AG04449 (cell line): ENCODE results near the gene CDH13.

Source experiments
- CTCF ChIA-PET: fragments of 350-600 bp; formaldehyde crosslinking; extraction: SDS; loops from one replicate; lab custom pipeline; 2021; ENCODE audit warnings: antibody characterized with exemption; lab: Yijun Ruan, JAX
- POLR2A ChIA-PET: fragments of 400-600, 350-600 bp; formaldehyde crosslinking; extraction: SDS; loops from one replicate; lab custom pipeline; 2020; ENCODE audit warnings: antibody characterized with exemption, inconsistent platforms; lab: Yijun Ruan, JAX
- DNase-seq: peaks from one replicate; pipeline ENCODE4 v3.0.0-alpha.2; 2010; ENCODE audit warnings: low read depth, low spot score
- H3K4me3 ChIP-seq: 2 replicates; pipeline ENCODE4 v1.5.1; 2011; ENCODE audit warnings: low read depth, mild to moderate bottlenecking, control low read depth, low read length
- TF ChIP-seq, protein P1 (sequence below): IDR thresholded peaks from one replicate; pipeline ENCODE4 v1.5.1; 2011; ENCODE audit warnings: mild to moderate bottlenecking, moderate library complexity, low read length, control low read depth, inconsistent platforms; ENCODE audit not compliant: insufficient read depth; ENCODE audit errors: missing control alignments

Gene CDH13

GRCh38 chr16:83404261-83404660, 777.5 kb downstream of the CDH13 start:
- H3K4me3 ChIP-seq = no peak overlapping the region
- no peak for DNase-seq
- TF ChIP-seq, protein P1, sequence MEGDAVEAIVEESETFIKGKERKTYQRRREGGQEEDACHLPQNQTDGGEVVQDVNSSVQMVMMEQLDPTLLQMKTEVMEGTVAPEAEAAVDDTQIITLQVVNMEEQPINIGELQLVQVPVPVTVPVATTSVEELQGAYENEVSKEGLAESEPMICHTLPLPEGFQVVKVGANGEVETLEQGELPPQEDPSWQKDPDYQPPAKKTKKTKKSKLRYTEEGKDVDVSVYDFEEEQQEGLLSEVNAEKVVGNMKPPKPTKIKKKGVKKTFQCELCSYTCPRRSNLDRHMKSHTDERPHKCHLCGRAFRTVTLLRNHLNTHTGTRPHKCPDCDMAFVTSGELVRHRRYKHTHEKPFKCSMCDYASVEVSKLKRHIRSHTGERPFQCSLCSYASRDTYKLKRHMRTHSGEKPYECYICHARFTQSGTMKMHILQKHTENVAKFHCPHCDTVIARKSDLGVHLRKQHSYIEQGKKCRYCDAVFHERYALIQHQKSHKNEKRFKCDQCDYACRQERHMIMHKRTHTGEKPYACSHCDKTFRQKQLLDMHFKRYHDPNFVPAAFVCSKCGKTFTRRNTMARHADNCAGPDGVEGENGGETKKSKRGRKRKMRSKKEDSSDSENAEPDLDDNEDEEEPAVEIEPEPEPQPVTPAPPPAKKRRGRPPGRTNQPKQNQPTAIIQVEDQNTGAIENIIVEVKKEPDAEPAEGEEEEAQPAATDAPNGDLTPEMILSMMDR = no peak
- ChIA-PET CTCF (interaction anchor here (1.7 kb wide), 1 partner anchor 11 kb away, joined by 6 read pairs; no protein-coding TSS in a partner anchor), POLR2A (no interaction called here)

- H3K4me3 ChIP-seq = no peak overlapping the region
- POLR2A ChIA-PET = no interaction called here
- DNase-seq = no peak
- CTCF ChIA-PET = no interaction called here
- TF ChIP-seq, protein P1 = no peak
These were observed 781.2 kb downstream of the CDH13 start for GRCh38 chr16:83407928-83408327.

DNA sequence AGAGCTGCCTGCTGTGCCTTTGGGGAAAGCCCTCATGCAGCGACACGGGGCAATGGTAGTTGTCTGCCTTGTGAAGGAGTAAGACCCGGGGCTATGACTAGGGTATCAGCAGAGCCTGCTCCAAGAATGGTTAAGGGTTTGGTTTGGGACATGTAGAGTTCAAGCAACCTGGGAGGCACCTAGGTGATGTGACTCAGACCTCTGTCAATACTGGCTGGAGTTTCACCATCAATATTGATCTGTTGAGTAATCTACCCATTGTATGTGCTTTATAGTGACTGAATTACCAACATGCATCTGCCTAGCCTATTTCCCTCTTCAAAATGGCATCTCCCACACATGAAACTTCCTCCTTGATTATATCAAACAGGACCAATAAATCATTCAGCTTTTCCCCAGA, 782.6 kb downstream of the CDH13 start:
- DNase-seq = no peak
- TF ChIP-seq, protein P1 = no peak
- H3K4me3 ChIP-seq = no peak overlapping the region
- POLR2A ChIA-PET = no interaction called here
- CTCF ChIA-PET = no interaction called here

DNA sequence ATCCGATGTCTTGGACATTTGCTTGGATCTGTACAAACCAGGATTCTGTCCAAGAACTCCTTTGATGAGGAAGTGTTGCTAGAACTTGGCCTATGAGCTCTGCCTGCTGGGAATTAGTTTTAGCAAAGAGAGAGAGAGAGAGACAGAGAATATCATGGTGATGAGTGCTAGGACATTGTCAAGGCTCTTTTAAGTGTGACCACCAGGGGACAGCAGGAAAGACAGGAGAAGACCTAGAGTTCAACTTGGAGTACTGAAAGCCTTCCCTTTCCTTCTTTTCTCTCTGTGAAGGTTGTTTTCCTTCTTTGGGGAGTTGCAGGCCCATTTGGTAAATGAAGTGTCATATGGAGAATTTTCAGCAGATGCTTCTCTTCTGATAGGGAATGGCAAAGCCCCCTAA, 791.8 kb downstream of the CDH13 start:
- no peak overlapping the region for H3K4me3 ChIP-seq
- TF ChIP-seq, protein P1 = no peak
- no peak for DNase-seq
- ChIA-PET POLR2A (no interaction called here), CTCF (interaction anchor here (2.4 kb wide), 1 partner anchor 28 kb away, joined by 6 read pairs; no protein-coding TSS in a partner anchor)

GRCh38 chr16:83420206-83420760, 793.5 kb downstream of the CDH13 start:
- TF ChIP-seq, protein P1 = no peak
- no peak for DNase-seq
- CTCF ChIA-PET = no interaction called here
- POLR2A ChIA-PET = no interaction called here
- no peak overlapping the region for H3K4me3 ChIP-seq

- ChIA-PET CTCF (no interaction called here), POLR2A (no interaction called here)
- DNase-seq = no peak
- no peak overlapping the region for H3K4me3 ChIP-seq
- TF ChIP-seq, protein P1 = no peak
These were observed 806.4 kb downstream of the CDH13 start for GRCh38 chr16:83433201-83433600.
